Spleen (tissue), 7 donors: ENCODE measurements around the gene GAL3ST1.

ENCODE experiments used
- POLR2A ChIP-seq, 3 donors: fragments of 450-650 bp; IDR thresholded peaks; one replicate each; pipeline ENCODE4 v1.5.1; 2017; ENCODE audit warnings: antibody characterized with exemption in 3 of 3, mild to moderate bottlenecking in 1 of 3
- POLR2AphosphoS5 ChIP-seq, 3 donors: sonication (generic); formaldehyde crosslinking; IDR thresholded peaks; one replicate each; pipeline ENCODE4 v1.5.1; 2017; ENCODE audit warnings: antibody characterized with exemption in 3 of 3
- TF ChIP-seq, protein P1 (sequence below), 11 experiments: fragments of 200-600 bp in 7 of 11; fragments of 450-650 bp in 4 of 11; sonication (generic) in 4 of 11; IDR thresholded peaks in 8 of 11; conservative IDR thresholded peaks in 3 of 11; 1 replicate in 7 of 11; 2 replicates in 4 of 11; pipeline versions ENCODE4 v1.4.0 to v1.8.0; 2016 to 2021; ENCODE audit warnings: antibody characterized with exemption in 11 of 11, inconsistent platforms in 4 of 11, mild to moderate bottlenecking in 1 of 11
- donor health status: DM: no; HTN: no; CAD: no; lungs with moderate emphysema.
- donor health status: DM: no; HTN: no; CAD: no.
- donor health status: DM: no; HTN: no; CAD: no.

DNA sequence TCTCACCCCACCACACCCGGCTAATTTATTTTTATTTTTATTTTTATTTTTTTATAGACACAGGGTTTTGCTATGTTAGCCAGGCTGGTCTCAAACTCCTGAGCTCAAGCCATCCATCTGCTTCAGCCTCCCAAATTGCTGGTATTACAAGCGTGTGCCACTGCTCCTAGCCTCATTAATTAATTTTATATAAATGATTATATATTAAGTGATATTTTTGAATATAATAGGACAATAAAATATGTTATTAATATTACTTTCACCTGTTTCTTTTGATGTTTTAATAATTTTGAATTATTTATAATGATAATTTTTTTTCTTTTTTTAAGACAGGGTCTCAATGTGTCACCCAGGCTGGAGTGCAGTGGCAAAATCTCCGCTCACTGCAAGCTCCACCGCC is 66.8 kb downstream of the GAL3ST1 start:
- TF ChIP-seq, protein P1, sequence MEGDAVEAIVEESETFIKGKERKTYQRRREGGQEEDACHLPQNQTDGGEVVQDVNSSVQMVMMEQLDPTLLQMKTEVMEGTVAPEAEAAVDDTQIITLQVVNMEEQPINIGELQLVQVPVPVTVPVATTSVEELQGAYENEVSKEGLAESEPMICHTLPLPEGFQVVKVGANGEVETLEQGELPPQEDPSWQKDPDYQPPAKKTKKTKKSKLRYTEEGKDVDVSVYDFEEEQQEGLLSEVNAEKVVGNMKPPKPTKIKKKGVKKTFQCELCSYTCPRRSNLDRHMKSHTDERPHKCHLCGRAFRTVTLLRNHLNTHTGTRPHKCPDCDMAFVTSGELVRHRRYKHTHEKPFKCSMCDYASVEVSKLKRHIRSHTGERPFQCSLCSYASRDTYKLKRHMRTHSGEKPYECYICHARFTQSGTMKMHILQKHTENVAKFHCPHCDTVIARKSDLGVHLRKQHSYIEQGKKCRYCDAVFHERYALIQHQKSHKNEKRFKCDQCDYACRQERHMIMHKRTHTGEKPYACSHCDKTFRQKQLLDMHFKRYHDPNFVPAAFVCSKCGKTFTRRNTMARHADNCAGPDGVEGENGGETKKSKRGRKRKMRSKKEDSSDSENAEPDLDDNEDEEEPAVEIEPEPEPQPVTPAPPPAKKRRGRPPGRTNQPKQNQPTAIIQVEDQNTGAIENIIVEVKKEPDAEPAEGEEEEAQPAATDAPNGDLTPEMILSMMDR (IDR thresholded peaks at IDR 0.05 in 8 of 11, conservative IDR thresholded peaks at IDR 0.05 in 3 of 11): no peak
- TF ChIP-seq POLR2AphosphoS5 (IDR thresholded peaks at IDR 0.05): no peak
- TF ChIP-seq POLR2A (IDR thresholded peaks at IDR 0.05): no peak
